HEK293T (cell line): ENCODE measurements around the gene GRIK2.

ENCODE experiments used
- BHLHE40 ChIP-seq: fragments of 450-650 bp; IDR thresholded peaks from 2 replicates; pipeline ENCODE4 v1.6.1; 2016; ENCODE audit warnings: mild to moderate bottlenecking, moderate library complexity, borderline replicate concordance
- CTBP1 ChIP-seq: fragments of 450-650 bp; IDR thresholded peaks from 2 replicates; pipeline ENCODE4 v1.6.1; 2016; ENCODE audit warnings: borderline replicate concordance
- ELF4 ChIP-seq: fragments of 450-650 bp; IDR thresholded peaks from 2 replicates; pipeline ENCODE4 v1.6.1; 2017; ENCODE audit warnings: antibody characterized with exemption
- FOXA1 ChIP-seq: fragments of 450-650 bp; IDR thresholded peaks from 2 replicates; pipeline ENCODE4 v1.6.1; 2016; ENCODE audit warnings: mild to moderate bottlenecking
- FOXK2 ChIP-seq: fragments of 450-650 bp; IDR thresholded peaks from 2 replicates; pipeline ENCODE4 v1.6.1; 2016; ENCODE audit warnings: mild to moderate bottlenecking
- FOXM1 ChIP-seq: fragments of 450-650 bp; IDR thresholded peaks from 2 replicates; pipeline ENCODE4 v1.6.1; 2017; ENCODE audit warnings: mild to moderate bottlenecking, borderline replicate concordance
- HDGF ChIP-seq: fragments of 450-650 bp; IDR thresholded peaks from 2 replicates; pipeline ENCODE4 v1.6.1; 2017; ENCODE audit warnings: antibody characterized with exemption, borderline replicate concordance
- NFRKB ChIP-seq: fragments of 450-650 bp; IDR thresholded peaks from 2 replicates; pipeline ENCODE4 v1.6.1; 2016; ENCODE audit warnings: mild to moderate bottlenecking, moderate library complexity
- SP1 ChIP-seq: fragments of 450-650 bp; IDR thresholded peaks from 2 replicates; pipeline ENCODE4 v1.6.1; 2017
- SUZ12 ChIP-seq: fragments of 450-650 bp; IDR thresholded peaks from 2 replicates; pipeline ENCODE4 v1.6.1; 2016; ENCODE audit warnings: mild to moderate bottlenecking
- TARDBP ChIP-seq: fragments of 450-650 bp; IDR thresholded peaks from 2 replicates; pipeline ENCODE4 v1.6.1; 2016
- TF ChIP-seq, protein P1 (sequence below): fragments of 450-650 bp; IDR thresholded peaks from 2 replicates; pipeline ENCODE4 v1.6.1; 2016

DNA sequence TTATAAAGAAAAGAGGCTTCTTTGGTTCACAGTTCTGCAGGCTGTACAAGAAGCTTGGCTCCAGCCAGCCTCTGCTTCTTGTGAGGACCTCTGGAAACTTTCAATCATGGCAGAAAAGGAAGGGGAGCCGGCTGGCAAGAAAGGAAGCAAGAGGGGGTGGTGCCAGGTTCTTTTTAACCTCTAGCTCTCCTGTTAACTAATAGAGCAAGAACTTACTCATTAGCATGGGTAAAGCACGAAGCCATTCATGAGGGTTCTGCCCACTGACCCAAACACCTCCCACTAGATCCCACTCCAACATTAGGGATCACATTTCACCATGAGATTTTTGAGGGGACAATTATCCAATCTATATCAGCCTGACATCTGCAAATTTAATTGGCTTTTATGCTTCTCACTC is 347.1 kb downstream of the GRIK2 start:
- TF ChIP-seq FOXM1 (no peak), NFRKB (no peak), CTBP1 (no peak), SUZ12 (no peak), ELF4 (no peak), HDGF (no peak), FOXA1 (no peak), TARDBP (no peak), FOXK2 (no peak), SP1 (no peak), BHLHE40 (no peak)
- TF ChIP-seq, protein P1, sequence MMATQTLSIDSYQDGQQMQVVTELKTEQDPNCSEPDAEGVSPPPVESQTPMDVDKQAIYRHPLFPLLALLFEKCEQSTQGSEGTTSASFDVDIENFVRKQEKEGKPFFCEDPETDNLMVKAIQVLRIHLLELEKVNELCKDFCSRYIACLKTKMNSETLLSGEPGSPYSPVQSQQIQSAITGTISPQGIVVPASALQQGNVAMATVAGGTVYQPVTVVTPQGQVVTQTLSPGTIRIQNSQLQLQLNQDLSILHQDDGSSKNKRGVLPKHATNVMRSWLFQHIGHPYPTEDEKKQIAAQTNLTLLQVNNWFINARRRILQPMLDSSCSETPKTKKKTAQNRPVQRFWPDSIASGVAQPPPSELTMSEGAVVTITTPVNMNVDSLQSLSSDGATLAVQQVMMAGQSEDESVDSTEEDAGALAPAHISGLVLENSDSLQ = no peak
